Sigmoid colon (tissue), 7 donors: ENCODE data around the gene SEC16B. TPM values are rescaled to one million over a fixed set of nuclear protein-coding genes. Genes with fewer than 3 reads are reported as not detected.

ENCODE experiments used
- DNase-seq: peaks from one replicate; pipeline ENCODE4 v3.0.0-alpha.2; 2019
- H3K27ac ChIP-seq, 4 donors: fragments of 200-600 bp; sonication (generic); one replicate each; pipeline ENCODE4 v1.5.1; 2016 to 2019; ENCODE audit warnings: mild to moderate bottlenecking in 1 of 4
- H3K27me3 ChIP-seq, 3 donors: fragments of 200-600 bp; sonication (generic); one replicate each; pipeline ENCODE4 v1.5.1; 2019; ENCODE audit warnings: mild to moderate bottlenecking in 1 of 3
- H3K36me3 ChIP-seq, 4 donors: fragments of 200-600 bp; sonication (generic); one replicate each; pipeline ENCODE4 v1.5.1; 2016 to 2019
- H3K4me1 ChIP-seq, 4 donors: fragments of 200-600 bp; sonication (generic); one replicate each; pipeline ENCODE4 v1.5.1; 2017 to 2019
- H3K4me3 ChIP-seq, 4 donors: fragments of 200-600 bp; sonication (generic); one replicate each; pipeline ENCODE4 v1.5.1; 2017 to 2019; ENCODE audit warnings: mild to moderate bottlenecking in 2 of 4, moderate library complexity in 1 of 4
- H3K9me3 ChIP-seq, 4 donors: fragments of 200-600 bp in 3 of 4; sonication (generic) in 3 of 4; one replicate each; pipeline versions ENCODE4 v1.5.1 to v1.6.1; 2013 to 2019
- EP300 ChIP-seq, 4 donors: sonication (generic); formaldehyde crosslinking; IDR thresholded peaks; one replicate each; pipeline ENCODE4 v1.6.1; 2017; ENCODE audit warnings: antibody characterized with exemption in 4 of 4
- POLR2A ChIP-seq, 2 donors: fragments of 450-650 bp; IDR thresholded peaks; one replicate each; pipeline ENCODE4 v1.6.1; 2016; ENCODE audit warnings: antibody characterized with exemption in 2 of 2, mild to moderate bottlenecking in 2 of 2, moderate library complexity in 2 of 2
- POLR2AphosphoS5 ChIP-seq, 4 donors: sonication (generic); formaldehyde crosslinking; IDR thresholded peaks; one replicate each; pipeline ENCODE4 v1.6.1; 2017; ENCODE audit warnings: antibody characterized with exemption in 4 of 4
- WGBS, 2 donors: extraction: QIAGEN DNeasy Blood & Tissue Kit; methylation state at CpG; one replicate each; pipeline ENCODE4 v1.1.7; 2013; 5-methylcytosine and 5-hydroxymethylcytosine counted together
- intact Hi-C: fragments of 100-400 bp; cut with DNase I; formaldehyde crosslinking; loops from one replicate; pipeline ENCODE4 v1.15.1; 2023
- polyA plus RNA-seq, 3 donors: library from polyadenylated mRNA; stranded (reverse); fragments of 200-250 nt; gene quantifications; one replicate each; pipeline ENCODE4 v1.2.3, GENCODE V29; 2013
- total RNA-seq, 4 donors: library from RNA; depleted of rRNA; stranded (reverse); fragments of >200 nt; gene quantifications; one replicate each; pipeline ENCODE4 v1.1.0, GENCODE V29; 2016
- TF ChIP-seq, protein P1 (sequence below), 4 experiments: fragments of 450-650 bp in 3 of 4; fragments of 200-600 bp in 1 of 4; IDR thresholded peaks; one replicate each; pipeline ENCODE4 v1.5.1; 2016 to 2019; ENCODE audit warnings: antibody characterized with exemption in 4 of 4, mild to moderate bottlenecking in 3 of 4, moderate library complexity in 2 of 4
- donor health status: healthy with polysubstance abuse.
- donor health status: Bipolar disorder and iron deficiency.
- donor health status: healthy.

SEC16B gene
- total and polyA plus RNA-seq, 7 donors = 1.6 to 5.8 (median 3.4) TPM

DNA sequence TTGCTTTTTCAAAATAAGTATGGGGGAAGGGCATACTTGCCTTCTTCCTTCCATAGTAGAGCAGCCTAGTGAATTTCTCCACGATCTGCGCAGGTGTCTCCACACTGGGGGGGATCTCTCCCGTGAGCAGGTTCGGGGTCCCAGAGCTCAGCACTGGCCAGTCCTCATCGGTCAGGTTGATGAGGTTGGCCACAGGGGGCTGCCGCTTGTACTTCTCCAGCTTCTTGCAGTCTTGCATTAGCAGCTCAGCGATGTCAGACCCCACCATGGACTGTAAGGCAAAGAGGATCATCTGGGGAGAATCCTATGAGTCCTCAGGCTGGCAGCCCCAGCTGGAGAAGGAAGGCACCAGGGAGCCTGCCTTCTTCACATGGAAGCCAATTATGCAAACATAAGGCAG lies 11.8 kb downstream of the SEC16B start:
- no peaks in the 10 kb centered on the region for H3K4me1 ChIP-seq
- H3K27me3 ChIP-seq = no peaks in the 10 kb centered on the region
- H3K36me3 ChIP-seq = peaks cover 0 to 18% (median 0%) of the 10 kb centered on the region in 4 donors
- no peak overlapping the region for H3K27ac ChIP-seq
- no peak for TF ChIP-seq POLR2AphosphoS5 (IDR thresholded peaks at IDR 0.05)
- TF ChIP-seq, protein P1, sequence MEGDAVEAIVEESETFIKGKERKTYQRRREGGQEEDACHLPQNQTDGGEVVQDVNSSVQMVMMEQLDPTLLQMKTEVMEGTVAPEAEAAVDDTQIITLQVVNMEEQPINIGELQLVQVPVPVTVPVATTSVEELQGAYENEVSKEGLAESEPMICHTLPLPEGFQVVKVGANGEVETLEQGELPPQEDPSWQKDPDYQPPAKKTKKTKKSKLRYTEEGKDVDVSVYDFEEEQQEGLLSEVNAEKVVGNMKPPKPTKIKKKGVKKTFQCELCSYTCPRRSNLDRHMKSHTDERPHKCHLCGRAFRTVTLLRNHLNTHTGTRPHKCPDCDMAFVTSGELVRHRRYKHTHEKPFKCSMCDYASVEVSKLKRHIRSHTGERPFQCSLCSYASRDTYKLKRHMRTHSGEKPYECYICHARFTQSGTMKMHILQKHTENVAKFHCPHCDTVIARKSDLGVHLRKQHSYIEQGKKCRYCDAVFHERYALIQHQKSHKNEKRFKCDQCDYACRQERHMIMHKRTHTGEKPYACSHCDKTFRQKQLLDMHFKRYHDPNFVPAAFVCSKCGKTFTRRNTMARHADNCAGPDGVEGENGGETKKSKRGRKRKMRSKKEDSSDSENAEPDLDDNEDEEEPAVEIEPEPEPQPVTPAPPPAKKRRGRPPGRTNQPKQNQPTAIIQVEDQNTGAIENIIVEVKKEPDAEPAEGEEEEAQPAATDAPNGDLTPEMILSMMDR (IDR thresholded peaks at IDR 0.05) = no peak
- TF ChIP-seq EP300 (IDR thresholded peaks at IDR 0.05) = no peak
- TF ChIP-seq POLR2A (IDR thresholded peaks at IDR 0.05) = no peak
- WGBS, 2 donors = 94 to 95% methylated on average over 7 of the region's 7 CpGs
- H3K4me3 ChIP-seq = no peak overlapping the region
- DNase-seq = no peak
- no peaks in the 10 kb centered on the region for H3K9me3 ChIP-seq
- intact Hi-C loops = no loop called here

DNA sequence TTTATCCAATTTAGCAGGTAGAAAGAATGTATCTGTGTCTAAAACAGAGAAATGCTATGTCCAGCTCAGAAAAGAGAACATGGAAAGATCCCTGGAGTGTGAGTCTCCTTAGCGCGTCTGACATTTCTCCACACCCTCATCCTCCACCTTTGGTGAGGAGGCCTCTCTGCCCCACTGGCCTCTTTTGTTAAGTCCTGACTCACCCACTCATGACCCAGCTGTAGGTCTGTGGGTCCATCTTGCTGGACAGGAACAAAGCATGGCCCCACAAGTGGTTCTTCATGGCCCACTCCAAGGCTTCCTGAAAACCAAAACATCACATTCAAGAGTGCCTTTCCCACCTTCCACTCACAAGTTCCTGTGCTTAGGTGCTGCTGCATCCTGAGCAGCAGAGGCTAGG lies 15.8 kb downstream of the SEC16B start:
- TF ChIP-seq EP300 (IDR thresholded peaks at IDR 0.05) (no peak), POLR2A (IDR thresholded peaks at IDR 0.05) (no peak), POLR2AphosphoS5 (IDR thresholded peaks at IDR 0.05) (no peak)
- TF ChIP-seq, protein P1 (IDR thresholded peaks at IDR 0.05) = no peak
- WGBS, 2 donors = 96 to 97% methylated on average over 2 of the region's 2 CpGs
- intact Hi-C loops = no loop called here
- Histone ChIP-seq H3K9me3 (no peaks in the 10 kb centered on the region), H3K27ac (no peak overlapping the region), H3K4me1 (no peaks in the 10 kb centered on the region), H3K27me3 (no peaks in the 10 kb centered on the region), H3K4me3 (no peak overlapping the region), H3K36me3 (peaks cover 0 to 12% (median 0%) of the 10 kb centered on the region in 4 donors)
- no peak for DNase-seq

DNA sequence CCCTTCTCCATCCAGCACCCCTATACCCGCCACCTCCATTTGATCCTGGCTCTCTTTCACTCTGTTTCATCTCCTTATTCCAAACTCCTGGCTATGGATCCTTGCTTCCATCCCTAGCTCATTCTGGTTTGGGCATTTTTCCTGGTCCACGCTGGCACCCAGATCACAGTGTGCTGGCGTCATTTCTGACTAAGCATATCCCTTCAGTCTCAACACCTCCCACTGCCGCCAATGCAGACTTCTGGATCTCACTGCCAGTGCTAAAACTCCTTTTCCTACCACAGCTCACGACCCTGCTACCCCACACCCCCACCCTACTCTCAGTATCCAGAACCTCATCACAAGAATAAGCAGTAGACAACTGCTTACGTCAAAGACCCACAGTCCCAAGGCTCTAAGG lies 16.3 kb downstream of the SEC16B start:
- no peak for DNase-seq
- Histone ChIP-seq H3K27me3 (no peaks in the 10 kb centered on the region), H3K36me3 (peaks cover 0 to 12% (median 0%) of the 10 kb centered on the region in 4 donors), H3K4me1 (no peaks in the 10 kb centered on the region), H3K27ac (no peak overlapping the region), H3K9me3 (no peaks in the 10 kb centered on the region), H3K4me3 (no peak overlapping the region)
- intact Hi-C loops = no loop called here
- TF ChIP-seq POLR2A (IDR thresholded peaks at IDR 0.05) = no peak
- no peak for TF ChIP-seq EP300 (IDR thresholded peaks at IDR 0.05)
- TF ChIP-seq, protein P1 (IDR thresholded peaks at IDR 0.05) = no peak
- TF ChIP-seq POLR2AphosphoS5 (IDR thresholded peaks at IDR 0.05) = no peak
- WGBS, 2 donors = 91 to 92% methylated on average over 6 of the region's 6 CpGs

DNA sequence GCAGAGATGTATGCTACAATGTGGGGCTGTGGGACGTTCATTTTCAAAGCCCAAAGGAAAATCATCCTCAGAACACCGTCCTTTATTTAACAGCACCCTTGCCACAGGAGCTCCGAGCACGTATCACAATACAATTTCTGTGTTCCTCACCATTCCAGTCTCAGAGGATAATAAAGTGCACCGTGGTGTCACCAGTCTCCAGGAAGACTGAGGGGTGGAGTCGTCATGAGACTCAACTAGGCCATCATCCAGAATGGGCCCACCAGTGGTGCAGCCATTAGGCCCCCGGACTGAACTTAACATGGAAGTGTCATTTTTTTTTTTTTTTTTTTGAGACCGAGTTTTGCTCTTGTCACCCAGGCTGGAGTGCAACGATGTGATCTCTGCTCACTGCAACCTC lies 17.2 kb downstream of the SEC16B start:
- peaks cover 0 to 12% (median 0%) of the 10 kb centered on the region in 4 donors for H3K36me3 ChIP-seq
- no peaks in the 10 kb centered on the region for H3K27me3 ChIP-seq
- H3K4me1 ChIP-seq = no peaks in the 10 kb centered on the region
- TF ChIP-seq POLR2A (IDR thresholded peaks at IDR 0.05) = no peak
- no peak for TF ChIP-seq EP300 (IDR thresholded peaks at IDR 0.05)
- TF ChIP-seq, protein P1 (IDR thresholded peaks at IDR 0.05) = no peak
- TF ChIP-seq POLR2AphosphoS5 (IDR thresholded peaks at IDR 0.05) = no peak
- no peaks in the 10 kb centered on the region for H3K9me3 ChIP-seq
- intact Hi-C loops = no loop called here
- DNase-seq = no peak
- H3K4me3 ChIP-seq = no peak overlapping the region
- H3K27ac ChIP-seq = no peak overlapping the region
- 93 to 94% methylated on average over 9 of the region's 9 CpGs for whole genome bisulfite sequencing, 2 donors

DNA sequence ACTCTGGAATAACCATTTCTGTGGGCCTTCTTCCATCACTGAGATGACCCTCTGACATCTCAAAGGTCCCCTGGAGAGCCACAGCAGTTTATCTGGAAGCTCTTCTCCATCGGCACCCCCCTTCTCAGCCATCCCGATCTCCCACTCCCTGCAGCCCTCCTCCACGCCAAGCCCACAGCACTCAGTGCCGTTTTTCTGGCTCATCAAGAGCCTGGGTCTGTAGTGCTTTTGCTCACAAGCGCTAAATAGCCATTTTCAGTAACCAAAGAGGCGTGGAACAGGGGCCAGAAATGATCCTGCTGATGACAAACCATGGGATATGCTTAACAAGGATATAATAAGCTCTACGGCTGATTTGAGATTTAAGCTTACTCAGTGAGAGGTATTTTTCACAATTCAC lies 17.6 kb downstream of the SEC16B start:
- no peak for DNase-seq
- no peak for TF ChIP-seq POLR2AphosphoS5 (IDR thresholded peaks at IDR 0.05)
- no peak for TF ChIP-seq POLR2A (IDR thresholded peaks at IDR 0.05)
- TF ChIP-seq, protein P1 (IDR thresholded peaks at IDR 0.05) = no peak
- no peak for TF ChIP-seq EP300 (IDR thresholded peaks at IDR 0.05)
- Histone ChIP-seq H3K36me3 (peaks cover 0 to 12% (median 0%) of the 10 kb centered on the region in 4 donors), H3K9me3 (no peaks in the 10 kb centered on the region), H3K4me1 (no peaks in the 10 kb centered on the region), H3K27me3 (no peaks in the 10 kb centered on the region), H3K27ac (no peak overlapping the region), H3K4me3 (no peak overlapping the region)
- intact Hi-C loops = no loop called here
- WGBS, 2 donors = 92 to 94% methylated on average over 7 of the region's 7 CpGs
